ENCODE measurements around the gene KIR3DL1.
"Not testable (repeated sequence)": the region's sequence is repeated elsewhere in the genome, so short reads cannot be mapped to it uniquely, and the experiment has no call there.

The KIR3DL1 gene

GRCh38 chr19:54786091-54786723, 30.1 kb upstream of the KIR3DL1 start:
- H2AFZ ChIP-seq (ENCODE audit: low read length, unreplicated experiment); H3K79me2 ChIP-seq (ENCODE audit: control insufficient read depth, insufficient read depth, low read length, unreplicated experiment); H3K4me3 ChIP-seq (ENCODE audit: low read depth, low read length); H3K4me1 ChIP-seq (ENCODE audit: control insufficient read depth, insufficient read depth, low read length, unreplicated experiment); H3K27me3 ChIP-seq (ENCODE audit: insufficient read depth, low read length); H3K36me3 ChIP-seq (ENCODE audit: insufficient read depth, low read length); H3K27ac ChIP-seq (ENCODE audit: low read depth, low read length): not testable (repeated sequence)

DNA sequence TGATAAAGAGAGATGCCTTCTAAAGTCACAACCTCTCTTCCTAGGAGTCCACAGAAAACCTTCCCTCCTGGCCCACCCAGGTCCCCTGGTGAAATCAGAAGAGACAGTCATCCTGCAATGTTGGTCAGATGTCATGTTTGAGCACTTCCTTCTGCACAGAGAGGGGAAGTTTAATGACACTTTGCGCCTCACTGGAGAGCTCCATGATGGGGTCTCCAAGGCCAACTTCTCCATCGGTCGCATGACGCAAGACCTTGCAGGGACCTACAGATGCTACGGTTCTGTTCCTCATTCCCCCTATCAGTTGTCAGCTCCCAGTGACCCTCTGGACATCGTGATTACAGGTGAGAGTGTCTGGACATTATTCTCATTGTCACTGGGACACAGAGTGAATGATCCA, 28.1 kb upstream of the KIR3DL1 start:
- not testable (repeated sequence) for H3K27ac ChIP-seq (ENCODE audit: low read depth, low read length); H3K4me3 ChIP-seq (ENCODE audit: low read depth, low read length); H3K27me3 ChIP-seq (ENCODE audit: insufficient read depth, low read length)

GRCh38 chr19:54790711-54791110, 25.6 kb upstream of the KIR3DL1 start:
- Histone ChIP-seq H2AFZ (ENCODE audit: low read length, unreplicated experiment) (no peak overlapping the region), H3K36me3 (ENCODE audit: insufficient read depth, low read length) (no peaks in the 10 kb centered on the region), H3K4me1 (ENCODE audit: control insufficient read depth, insufficient read depth, low read length, unreplicated experiment) (no peaks in the 10 kb centered on the region), H3K4me3 (ENCODE audit: low read depth, low read length) (no peak overlapping the region), H3K27me3 (ENCODE audit: insufficient read depth, low read length) (no peaks in the 10 kb centered on the region), H3K79me2 (ENCODE audit: control insufficient read depth, insufficient read depth, low read length, unreplicated experiment) (no peaks in the 10 kb centered on the region), H3K27ac (ENCODE audit: low read depth, low read length) (no peak overlapping the region)

More for the DNA sequence above, 28.1 kb upstream of the KIR3DL1 start:
- H3K4me1 ChIP-seq (ENCODE audit: control insufficient read depth, insufficient read depth, low read length, unreplicated experiment); H2AFZ ChIP-seq (ENCODE audit: low read length, unreplicated experiment); H3K79me2 ChIP-seq (ENCODE audit: control insufficient read depth, insufficient read depth, low read length, unreplicated experiment); H3K36me3 ChIP-seq (ENCODE audit: insufficient read depth, low read length): not testable (repeated sequence)

- no peaks in the 10 kb centered on the region for H3K79me2 ChIP-seq (ENCODE audit: control insufficient read depth, insufficient read depth, low read length, unreplicated experiment)
- no peak overlapping the region for H3K4me3 ChIP-seq (ENCODE audit: low read depth, low read length)
- no peak overlapping the region for H3K27ac ChIP-seq (ENCODE audit: low read depth, low read length)
- no peaks in the 10 kb centered on the region for H3K27me3 ChIP-seq (ENCODE audit: insufficient read depth, low read length)
- no peaks in the 10 kb centered on the region for H3K4me1 ChIP-seq (ENCODE audit: control insufficient read depth, insufficient read depth, low read length, unreplicated experiment)
- no peak overlapping the region for H2AFZ ChIP-seq (ENCODE audit: low read length, unreplicated experiment)
- no peaks in the 10 kb centered on the region for H3K36me3 ChIP-seq (ENCODE audit: insufficient read depth, low read length)
These were observed 24.8 kb upstream of the KIR3DL1 start for GRCh38 chr19:54791476-54791875.

DNA sequence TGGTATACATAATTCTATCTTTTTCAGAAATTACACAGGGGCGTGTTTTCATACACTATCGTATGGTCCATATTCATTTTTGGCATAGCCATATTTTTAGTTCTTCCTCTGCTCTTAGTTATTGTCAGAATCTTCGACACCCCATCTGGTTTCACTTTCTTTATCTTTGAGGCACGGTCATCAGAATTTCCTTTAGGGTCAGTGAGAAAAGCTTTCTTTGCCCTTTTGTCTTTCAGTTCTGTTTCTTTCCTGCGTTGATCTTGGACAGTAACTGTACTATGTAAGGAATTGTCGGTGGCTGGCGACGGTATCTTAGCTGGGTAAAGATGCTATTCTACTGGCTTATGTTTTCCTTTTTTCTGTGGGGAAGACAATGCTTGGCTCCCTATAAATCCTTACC, 23.5 kb upstream of the KIR3DL1 start:
- peak overlapping the region; percentile 64 for H3K4me3 ChIP-seq (ENCODE audit: low read depth, low read length)
- H3K79me2 ChIP-seq (ENCODE audit: control insufficient read depth, insufficient read depth, low read length, unreplicated experiment), result no peaks in the 10 kb centered on the region
- H3K4me1 ChIP-seq (ENCODE audit: control insufficient read depth, insufficient read depth, low read length, unreplicated experiment), result no peaks in the 10 kb centered on the region
- no peak overlapping the region for H2AFZ ChIP-seq (ENCODE audit: low read length, unreplicated experiment)
- H3K36me3 ChIP-seq (ENCODE audit: insufficient read depth, low read length), result no peaks in the 10 kb centered on the region
- H3K27me3 ChIP-seq (ENCODE audit: insufficient read depth, low read length), result no peaks in the 10 kb centered on the region
- no peak overlapping the region for H3K27ac ChIP-seq (ENCODE audit: low read depth, low read length)

DNA sequence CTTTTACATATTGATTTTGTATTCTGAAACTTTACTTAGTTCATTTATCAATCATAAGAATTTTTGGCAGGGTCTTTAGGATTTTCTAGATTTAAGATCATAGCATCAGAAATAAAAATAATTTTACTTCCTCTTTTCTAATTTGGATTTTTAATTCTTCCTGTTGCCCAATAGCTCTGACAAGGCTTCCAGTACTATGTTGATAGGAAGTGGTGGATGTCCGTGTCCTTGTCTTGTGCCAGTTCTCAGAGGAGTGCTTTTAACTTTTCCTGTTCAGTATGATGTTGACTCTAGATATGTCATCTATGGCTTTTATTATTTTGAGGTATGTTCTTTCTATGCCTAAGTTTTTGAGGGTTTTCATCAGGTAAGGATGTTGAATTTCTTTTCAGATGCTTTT, 20.5 kb upstream of the KIR3DL1 start:
- Histone ChIP-seq H3K27ac (ENCODE audit: low read depth, low read length) (no peak overlapping the region), H3K4me3 (ENCODE audit: low read depth, low read length) (no peak overlapping the region), H3K79me2 (ENCODE audit: control insufficient read depth, insufficient read depth, low read length, unreplicated experiment) (no peaks in the 10 kb centered on the region), H3K27me3 (ENCODE audit: insufficient read depth, low read length) (no peaks in the 10 kb centered on the region), H3K4me1 (ENCODE audit: control insufficient read depth, insufficient read depth, low read length, unreplicated experiment) (no peaks in the 10 kb centered on the region), H2AFZ (ENCODE audit: low read length, unreplicated experiment) (no peak overlapping the region), H3K36me3 (ENCODE audit: insufficient read depth, low read length) (no peaks in the 10 kb centered on the region)

DNA sequence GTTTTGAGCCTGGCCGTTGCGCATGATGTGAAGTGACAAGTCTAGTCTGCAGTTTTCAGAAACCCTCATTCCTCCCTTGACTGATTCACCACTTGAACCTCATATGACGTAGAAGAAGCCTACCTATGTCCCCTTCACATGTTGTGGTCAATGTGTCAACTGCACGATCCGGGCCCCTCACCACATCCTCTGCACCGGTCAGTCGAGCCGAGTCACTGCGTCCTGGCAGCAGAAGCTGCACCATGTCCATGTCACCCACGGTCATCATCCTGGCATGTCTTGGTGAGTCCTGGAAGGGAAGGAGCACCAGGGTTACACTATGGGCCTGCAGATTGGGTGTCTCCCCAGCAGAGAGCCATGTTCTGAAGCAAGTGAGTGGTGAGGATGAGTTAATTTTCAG, 12.9 kb upstream of the KIR3DL1 start, which contains the start of gene KIR2DL4:
Gene KIR2DL4 (plus strand): TSS at position 201 of the 400 bp plus-strand sequence. CDS start 42 bp downstream, at position 243.
- Histone ChIP-seq H3K79me2 (ENCODE audit: control insufficient read depth, insufficient read depth, low read length, unreplicated experiment) (no peaks in the 10 kb centered on the region), H3K36me3 (ENCODE audit: insufficient read depth, low read length) (no peaks in the 10 kb centered on the region), H3K27me3 (ENCODE audit: insufficient read depth, low read length) (no peaks in the 10 kb centered on the region), H3K4me3 (ENCODE audit: low read depth, low read length) (no peak within 1 kb of the TSS), H3K4me1 (ENCODE audit: control insufficient read depth, insufficient read depth, low read length, unreplicated experiment) (no peaks in the 10 kb centered on the region), H2AFZ (ENCODE audit: low read length, unreplicated experiment) (no peak within 1 kb of the TSS), H3K27ac (ENCODE audit: low read depth, low read length) (no peak within 1 kb of the TSS)

- Histone ChIP-seq H3K79me2 (ENCODE audit: control insufficient read depth, insufficient read depth, low read length, unreplicated experiment) (no peaks in the 10 kb centered on the region), H3K27me3 (ENCODE audit: insufficient read depth, low read length) (no peaks in the 10 kb centered on the region), H3K4me3 (ENCODE audit: low read depth, low read length) (no peak overlapping the region), H3K4me1 (ENCODE audit: control insufficient read depth, insufficient read depth, low read length, unreplicated experiment) (no peaks in the 10 kb centered on the region), H3K27ac (ENCODE audit: low read depth, low read length) (no peak overlapping the region), H2AFZ (ENCODE audit: low read length, unreplicated experiment) (no peak overlapping the region), H3K36me3 (ENCODE audit: insufficient read depth, low read length) (no peaks in the 10 kb centered on the region)
These were observed 12.2 kb upstream of the KIR3DL1 start for GRCh38 chr19:54804101-54804500.

- no peak overlapping the region for H3K27ac ChIP-seq (ENCODE audit: low read depth, low read length)
- no peaks in the 10 kb centered on the region for H3K79me2 ChIP-seq (ENCODE audit: control insufficient read depth, insufficient read depth, low read length, unreplicated experiment)
- no peak overlapping the region for H2AFZ ChIP-seq (ENCODE audit: low read length, unreplicated experiment)
- no peaks in the 10 kb centered on the region for H3K27me3 ChIP-seq (ENCODE audit: insufficient read depth, low read length)
- no peaks in the 10 kb centered on the region for H3K4me1 ChIP-seq (ENCODE audit: control insufficient read depth, insufficient read depth, low read length, unreplicated experiment)
- H3K4me3 ChIP-seq (ENCODE audit: low read depth, low read length), result no peak overlapping the region
- no peaks in the 10 kb centered on the region for H3K36me3 ChIP-seq (ENCODE audit: insufficient read depth, low read length)
These were observed 11.7 kb upstream of the KIR3DL1 start for GRCh38 chr19:54804571-54804970.

DNA sequence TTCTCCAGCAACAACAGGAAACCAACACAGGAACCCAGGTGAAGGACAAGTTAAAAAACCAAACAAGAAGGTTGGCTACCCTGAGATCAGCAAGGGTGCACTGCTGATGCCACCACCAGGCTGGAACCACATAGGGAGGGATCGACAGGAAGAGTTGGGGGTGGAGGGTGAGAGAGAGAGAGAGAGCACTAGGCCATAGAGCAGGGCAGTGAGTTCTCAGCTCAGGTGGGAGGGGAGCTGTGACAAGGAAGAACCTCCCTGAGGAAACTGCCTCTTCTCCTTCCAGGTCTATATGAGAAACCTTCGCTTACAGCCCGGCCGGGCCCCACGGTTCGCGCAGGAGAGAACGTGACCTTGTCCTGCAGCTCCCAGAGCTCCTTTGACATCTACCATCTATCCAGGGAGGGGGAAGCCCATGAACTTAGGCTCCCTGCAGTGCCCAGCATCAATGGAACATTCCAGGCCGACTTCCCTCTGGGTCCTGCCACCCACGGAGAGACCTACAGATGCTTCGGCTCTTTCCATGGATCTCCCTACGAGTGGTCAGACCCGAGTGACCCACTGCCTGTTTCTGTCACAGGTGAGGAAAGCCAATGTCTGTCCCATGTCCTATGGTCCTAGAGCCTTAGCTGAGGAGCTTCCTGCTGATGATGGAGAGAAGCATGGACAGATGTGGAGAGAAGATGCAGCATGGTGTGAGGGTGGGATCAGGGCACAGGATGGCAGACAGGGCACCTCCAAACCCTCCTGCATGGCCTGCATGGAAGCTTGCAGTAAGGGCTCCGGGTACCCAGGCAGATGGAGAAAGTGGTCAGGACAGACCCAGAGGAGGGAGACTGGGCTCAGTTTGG, 10.4 kb upstream of the KIR3DL1 start:
- no peaks in the 10 kb centered on the region for H3K27me3 ChIP-seq (ENCODE audit: insufficient read depth, low read length)
- no peaks in the 10 kb centered on the region for H3K4me1 ChIP-seq (ENCODE audit: control insufficient read depth, insufficient read depth, low read length, unreplicated experiment)
- no peak overlapping the region for H3K4me3 ChIP-seq (ENCODE audit: low read depth, low read length)
- H3K79me2 ChIP-seq (ENCODE audit: control insufficient read depth, insufficient read depth, low read length, unreplicated experiment), result no peaks in the 10 kb centered on the region
- no peaks in the 10 kb centered on the region for H3K36me3 ChIP-seq (ENCODE audit: insufficient read depth, low read length)
- H2AFZ ChIP-seq (ENCODE audit: low read length, unreplicated experiment), result no peak overlapping the region
- no peak overlapping the region for H3K27ac ChIP-seq (ENCODE audit: low read depth, low read length)

DNA sequence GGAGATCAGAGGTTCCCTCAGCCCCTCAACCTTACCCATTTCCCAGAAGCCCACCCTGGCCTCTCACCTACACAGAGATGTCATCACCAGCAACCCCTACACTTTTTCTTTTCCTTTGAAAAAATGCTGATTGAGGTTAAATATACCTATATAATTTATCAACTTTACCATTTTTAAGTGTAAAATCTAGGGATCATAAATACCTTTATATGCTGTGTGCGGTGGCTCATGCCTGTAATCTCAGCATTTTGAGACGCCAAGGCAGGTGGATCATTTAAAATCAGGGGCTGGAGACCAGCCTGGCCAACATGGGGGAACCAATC, 9.8 kb upstream of the KIR3DL1 start:
- H3K4me3 ChIP-seq (ENCODE audit: low read depth, low read length), result no peak overlapping the region
- no peaks in the 10 kb centered on the region for H3K79me2 ChIP-seq (ENCODE audit: control insufficient read depth, insufficient read depth, low read length, unreplicated experiment)
- H3K36me3 ChIP-seq (ENCODE audit: insufficient read depth, low read length), result no peaks in the 10 kb centered on the region
- H3K27ac ChIP-seq (ENCODE audit: low read depth, low read length), result no peak overlapping the region
- H3K4me1 ChIP-seq (ENCODE audit: control insufficient read depth, insufficient read depth, low read length, unreplicated experiment), result no peaks in the 10 kb centered on the region
- H3K27me3 ChIP-seq (ENCODE audit: insufficient read depth, low read length), result no peaks in the 10 kb centered on the region
- H2AFZ ChIP-seq (ENCODE audit: low read length, unreplicated experiment), result no peak overlapping the region

All from ACC112 (cell line).